Right atrium auricular region (tissue), 2 donors: ENCODE results near the gene VASH1. TPM values are rescaled to one million over a fixed set of nuclear protein-coding genes. Genes with fewer than 3 reads are reported as not detected.

Experiments used
- DNase-seq: peaks from one replicate; pipeline ENCODE4 v3.0.0-alpha.2; 2019; ENCODE audit warnings: low spot score
- H3K27ac ChIP-seq, 2 donors: fragments of 200-600 bp; sonication (generic); 1 replicate in 1 of 2; 2 replicates in 1 of 2; pipeline ENCODE4 v1.5.1; 2016 to 2019
- H3K27me3 ChIP-seq, 2 donors: fragments of 200-600 bp; sonication (generic); one replicate each; pipeline versions ENCODE4 v1.5.1 to v1.6.0; 2017 to 2019
- H3K36me3 ChIP-seq: fragments of 200-600 bp; sonication (generic); one replicate; pipeline ENCODE4 v1.5.1; 2016
- H3K4me1 ChIP-seq, 2 donors: fragments of 200-600 bp; sonication (generic); one replicate each; pipeline versions ENCODE4 v1.5.1 to v1.6.0; 2017 to 2019
- H3K4me3 ChIP-seq, 2 donors: fragments of 200-600 bp; sonication (generic); 1 replicate in 1 of 2; 2 replicates in 1 of 2; pipeline ENCODE4 v1.5.1; 2017 to 2019; ENCODE audit warnings: mild to moderate bottlenecking in 1 of 2, moderate library complexity in 1 of 2
- H3K9me3 ChIP-seq, 2 donors: fragments of 200-600 bp; sonication (generic); one replicate each; pipeline ENCODE4 v1.5.1; 2019
- CTCF ChIP-seq, 2 donors: fragments of 200-600 bp; sonication (generic); IDR thresholded peaks; one replicate each; pipeline ENCODE4 v1.5.1; 2019; ENCODE audit warnings: antibody characterized with exemption in 2 of 2
- total RNA-seq, 2 donors: library from RNA; depleted of rRNA; stranded (reverse); fragments of >200 nt; gene quantifications; one replicate each; pipeline ENCODE4 v1.1.0, GENCODE V29; 2016

VASH1 gene
- total RNA-seq, 2 donors from 2014 or later: 14.3 to 26.1 TPM

- no peak overlapping the region for H3K4me3 ChIP-seq
- peaks cover 0 to 78% of the 10 kb centered on the region in 2 donors for H3K4me1 ChIP-seq
- H3K27ac ChIP-seq: peak overlapping the region; percentile 91 to 98
- no peaks in the 10 kb centered on the region for H3K36me3 ChIP-seq
- no peak for TF ChIP-seq CTCF (IDR thresholded peaks at IDR 0.05)
- DNase-seq: peak; percentile 58
- no peaks in the 10 kb centered on the region for H3K9me3 ChIP-seq
- H3K27me3 ChIP-seq: no peaks in the 10 kb centered on the region
These were observed 4.2 kb downstream of the VASH1 start for GRCh38 chr14:76765461-76765931.

- Histone ChIP-seq H3K36me3 (no peaks in the 10 kb centered on the region), H3K4me3 (no peak overlapping the region), H3K9me3 (no peaks in the 10 kb centered on the region), H3K27ac (peak overlapping the region; percentile 91 to 98), H3K27me3 (no peaks in the 10 kb centered on the region), H3K4me1 (peaks cover 0 to 85% of the 10 kb centered on the region in 2 donors)
- no peak for TF ChIP-seq CTCF (IDR thresholded peaks at IDR 0.05)
- peak; percentile 89 for DNase-seq
These were observed 6.7 kb downstream of the VASH1 start for GRCh38 chr14:76767681-76768656.

DNA sequence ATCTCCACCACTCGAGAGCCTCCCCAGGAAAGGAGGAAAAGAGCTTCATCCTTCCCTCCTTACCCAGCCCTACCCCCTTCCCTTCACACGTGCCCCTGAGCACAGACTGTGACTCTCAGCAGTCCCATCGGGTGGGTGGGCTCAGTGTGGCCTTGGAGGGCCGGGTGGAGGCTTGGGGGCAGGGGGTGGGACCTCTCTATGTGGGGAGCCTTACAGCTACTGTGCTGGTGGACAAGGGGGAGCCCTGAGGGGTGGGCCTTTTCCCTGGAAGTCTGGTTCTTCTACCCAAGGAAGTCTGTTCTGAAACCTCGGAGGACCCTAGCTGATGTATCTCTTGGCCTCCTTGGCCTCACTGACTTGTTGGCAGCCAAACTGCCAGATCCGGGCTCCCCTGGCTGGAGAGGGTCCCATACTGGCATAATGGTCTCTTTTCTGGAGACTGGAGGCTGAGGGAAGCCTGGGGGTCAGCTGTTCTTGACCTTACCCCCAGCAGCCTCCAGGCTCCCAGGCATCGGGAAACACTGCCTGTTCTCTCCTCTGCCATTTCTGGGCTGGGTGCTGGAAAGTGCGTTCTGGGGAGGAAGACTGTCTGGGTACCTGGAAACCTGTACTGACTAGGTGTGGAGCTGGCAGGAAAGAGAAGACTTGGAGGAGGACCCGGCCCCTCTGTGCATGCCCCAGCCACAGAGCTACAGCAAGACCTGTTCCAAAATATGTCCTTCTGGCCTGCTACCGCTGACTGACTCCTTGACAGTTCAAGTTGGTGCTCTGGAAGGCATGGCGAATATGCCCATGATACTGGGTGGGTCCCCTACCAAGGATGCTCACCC lies 7.6 kb downstream of the VASH1 start:
- H3K27ac ChIP-seq: peak overlapping the region; percentile 91 to 98
- no peaks in the 10 kb centered on the region for H3K27me3 ChIP-seq
- TF ChIP-seq CTCF (IDR thresholded peaks at IDR 0.05): no peak
- peaks cover 0 to 86% of the 10 kb centered on the region in 2 donors for H3K4me1 ChIP-seq
- no peaks in the 10 kb centered on the region for H3K36me3 ChIP-seq
- no peak overlapping the region for H3K4me3 ChIP-seq
- no peaks in the 10 kb centered on the region for H3K9me3 ChIP-seq
- DNase-seq: peak; percentile 56

DNA sequence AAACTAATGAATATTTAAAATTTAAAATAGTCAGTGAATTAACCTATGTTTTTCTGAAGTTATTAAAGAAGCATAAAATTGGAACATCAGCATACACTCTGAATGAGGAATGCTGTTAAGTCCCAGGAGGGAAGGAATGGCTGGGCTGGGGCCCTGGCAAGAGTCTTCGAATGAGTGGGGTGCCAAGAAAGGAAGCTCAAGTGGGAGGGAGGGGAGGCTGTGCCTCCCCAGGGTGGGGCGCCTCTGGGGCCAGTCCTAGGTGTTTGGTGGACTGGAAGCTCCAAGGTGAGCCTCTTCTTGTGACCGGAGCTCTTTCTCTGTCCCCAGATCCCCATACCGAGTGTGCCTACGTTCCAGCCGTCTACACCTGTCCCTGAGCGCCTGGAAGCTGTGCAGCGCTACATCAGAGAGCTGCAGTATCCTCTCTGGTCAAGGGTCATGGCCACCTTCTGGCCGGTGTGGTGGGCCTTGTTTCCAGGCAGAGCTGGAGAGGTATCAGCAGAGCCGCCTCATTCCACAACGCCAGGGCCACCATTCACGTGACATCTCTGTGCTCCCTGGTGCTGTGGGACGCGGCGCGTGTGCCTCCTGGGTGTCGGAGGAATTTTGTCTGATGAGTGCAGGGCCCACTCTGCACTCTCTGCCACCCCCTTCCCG lies 8.5 kb downstream of the VASH1 start:
- H3K27ac ChIP-seq: peak overlapping the region; percentile 91 to 98
- H3K9me3 ChIP-seq: no peaks in the 10 kb centered on the region
- H3K4me1 ChIP-seq: peaks cover 0 to 82% of the 10 kb centered on the region in 2 donors
- DNase-seq: peak; percentile 57
- no peaks in the 10 kb centered on the region for H3K27me3 ChIP-seq
- no peaks in the 10 kb centered on the region for H3K36me3 ChIP-seq
- no peak overlapping the region for H3K4me3 ChIP-seq
- no peak for TF ChIP-seq CTCF (IDR thresholded peaks at IDR 0.05)
